SK-N-SH (cell line): ENCODE measurements around the gene BCAP31.

Source experiments
- EP300 ChIP-seq, 2 experiments: IDR thresholded peaks; 2 replicates each; pipeline versions ENCODE4 v1.4.0 to v1.6.1; 2012; ENCODE audit warnings: borderline replicate concordance in 1 of 2, low read depth in 1 of 2, low read length in 1 of 2
- MXI1 ChIP-seq: IDR thresholded peaks from 2 replicates; pipeline ENCODE4 v1.6.1; 2012; ENCODE audit warnings: mild to moderate bottlenecking, low read depth, low read length, improper control_type of control experiment
- POLR2AphosphoS5 ChIP-seq: IDR thresholded peaks from 2 replicates; pipeline ENCODE4 v1.6.1; 2012; ENCODE audit warnings: low read depth, low read length
- RAD21 ChIP-seq: IDR thresholded peaks from 2 replicates; pipeline ENCODE4 v1.6.1; 2012; ENCODE audit warnings: mild to moderate bottlenecking, low read length
- SIN3A ChIP-seq: IDR thresholded peaks from 2 replicates; pipeline ENCODE4 v1.6.1; 2012; ENCODE audit warnings: low read depth, mild to moderate bottlenecking, low read length, moderate library complexity, borderline replicate concordance
- TAF1 ChIP-seq: IDR thresholded peaks from 2 replicates; pipeline ENCODE4 v1.6.1; 2012; ENCODE audit warnings: low read depth, mild to moderate bottlenecking, low read length, moderate library complexity, borderline replicate concordance
- TEAD4 ChIP-seq: IDR thresholded peaks from 2 replicates; pipeline ENCODE4 v1.4.0; 2012; ENCODE audit warnings: mild to moderate bottlenecking, borderline replicate concordance; ENCODE audit not compliant: insufficient read depth
- YY1 ChIP-seq: IDR thresholded peaks from 2 replicates; pipeline ENCODE4 v1.4.0; 2012; ENCODE audit warnings: low read depth, mild to moderate bottlenecking
- TF ChIP-seq, protein P1 (sequence below): IDR thresholded peaks from 2 replicates; pipeline ENCODE4 v1.6.1; 2012; ENCODE audit warnings: mild to moderate bottlenecking, low read depth, low read length, moderate library complexity
- TF ChIP-seq, protein P2 (sequence below): fragments of 200-600 bp; sonication (generic); IDR thresholded peaks from 2 replicates; pipeline ENCODE4 v1.6.1; 2017; ENCODE audit warnings: antibody characterized with exemption, mild to moderate bottlenecking, moderate library complexity
- TF ChIP-seq, protein P3 (sequence below): IDR thresholded peaks from 2 replicates; pipeline ENCODE4 v1.4.0; 2012; ENCODE audit warnings: low read depth

DNA sequence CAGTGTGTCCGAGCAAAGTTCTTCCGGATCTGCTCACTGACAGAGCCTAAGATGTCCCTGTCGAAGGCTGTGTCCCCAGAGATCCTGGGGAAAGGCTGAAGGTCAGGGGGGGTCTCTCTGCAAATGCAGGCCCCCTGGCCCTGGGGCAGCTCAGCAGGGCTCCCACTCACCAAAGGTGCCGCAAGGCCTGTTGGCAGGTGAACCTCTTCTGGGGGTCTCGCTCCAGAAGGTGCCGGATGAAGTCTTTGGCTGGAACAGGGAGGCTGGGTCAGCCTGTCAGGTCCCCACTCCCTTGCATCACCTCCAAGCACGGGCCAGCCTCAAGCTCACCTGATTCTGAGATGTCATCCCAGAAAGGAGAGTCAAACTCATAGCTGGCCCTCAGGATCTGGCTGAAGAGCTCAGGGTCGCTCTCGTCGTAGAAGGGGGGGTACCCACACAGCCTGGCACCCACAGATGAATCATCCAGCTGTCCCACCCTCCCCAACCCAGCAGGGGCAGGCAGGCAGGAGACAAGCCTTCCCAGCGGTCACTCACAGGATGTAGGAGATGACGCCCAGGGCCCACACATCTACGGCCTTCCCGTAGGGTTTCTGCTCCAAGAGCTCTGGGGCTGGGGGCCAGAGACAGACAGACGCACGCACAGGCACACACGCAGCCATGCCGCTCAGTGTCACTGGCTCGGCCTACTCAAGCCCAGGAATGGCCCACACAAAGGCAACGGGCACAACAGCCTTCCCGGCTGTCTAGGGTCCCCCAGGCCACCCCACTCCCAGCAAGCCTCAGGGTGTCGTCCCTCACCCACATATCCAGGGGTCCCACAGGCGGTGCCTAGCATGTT lies 53.2 kb downstream of the BCAP31 start:
- TF ChIP-seq MXI1 (no peak), SIN3A (no peak), EP300 (IDR thresholded peaks at IDR 0.05; ENCODE audit: borderline replicate concordance in 1 of 2, low read depth in 1 of 2, low read length in 1 of 2) (no peak), POLR2AphosphoS5 (no peak), RAD21 (no peak), TEAD4 (no peak), YY1 (no peak), TAF1 (no peak)
- TF ChIP-seq, protein P1, sequence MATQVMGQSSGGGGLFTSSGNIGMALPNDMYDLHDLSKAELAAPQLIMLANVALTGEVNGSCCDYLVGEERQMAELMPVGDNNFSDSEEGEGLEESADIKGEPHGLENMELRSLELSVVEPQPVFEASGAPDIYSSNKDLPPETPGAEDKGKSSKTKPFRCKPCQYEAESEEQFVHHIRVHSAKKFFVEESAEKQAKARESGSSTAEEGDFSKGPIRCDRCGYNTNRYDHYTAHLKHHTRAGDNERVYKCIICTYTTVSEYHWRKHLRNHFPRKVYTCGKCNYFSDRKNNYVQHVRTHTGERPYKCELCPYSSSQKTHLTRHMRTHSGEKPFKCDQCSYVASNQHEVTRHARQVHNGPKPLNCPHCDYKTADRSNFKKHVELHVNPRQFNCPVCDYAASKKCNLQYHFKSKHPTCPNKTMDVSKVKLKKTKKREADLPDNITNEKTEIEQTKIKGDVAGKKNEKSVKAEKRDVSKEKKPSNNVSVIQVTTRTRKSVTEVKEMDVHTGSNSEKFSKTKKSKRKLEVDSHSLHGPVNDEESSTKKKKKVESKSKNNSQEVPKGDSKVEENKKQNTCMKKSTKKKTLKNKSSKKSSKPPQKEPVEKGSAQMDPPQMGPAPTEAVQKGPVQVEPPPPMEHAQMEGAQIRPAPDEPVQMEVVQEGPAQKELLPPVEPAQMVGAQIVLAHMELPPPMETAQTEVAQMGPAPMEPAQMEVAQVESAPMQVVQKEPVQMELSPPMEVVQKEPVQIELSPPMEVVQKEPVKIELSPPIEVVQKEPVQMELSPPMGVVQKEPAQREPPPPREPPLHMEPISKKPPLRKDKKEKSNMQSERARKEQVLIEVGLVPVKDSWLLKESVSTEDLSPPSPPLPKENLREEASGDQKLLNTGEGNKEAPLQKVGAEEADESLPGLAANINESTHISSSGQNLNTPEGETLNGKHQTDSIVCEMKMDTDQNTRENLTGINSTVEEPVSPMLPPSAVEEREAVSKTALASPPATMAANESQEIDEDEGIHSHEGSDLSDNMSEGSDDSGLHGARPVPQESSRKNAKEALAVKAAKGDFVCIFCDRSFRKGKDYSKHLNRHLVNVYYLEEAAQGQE = no peak
- TF ChIP-seq, protein P2, sequence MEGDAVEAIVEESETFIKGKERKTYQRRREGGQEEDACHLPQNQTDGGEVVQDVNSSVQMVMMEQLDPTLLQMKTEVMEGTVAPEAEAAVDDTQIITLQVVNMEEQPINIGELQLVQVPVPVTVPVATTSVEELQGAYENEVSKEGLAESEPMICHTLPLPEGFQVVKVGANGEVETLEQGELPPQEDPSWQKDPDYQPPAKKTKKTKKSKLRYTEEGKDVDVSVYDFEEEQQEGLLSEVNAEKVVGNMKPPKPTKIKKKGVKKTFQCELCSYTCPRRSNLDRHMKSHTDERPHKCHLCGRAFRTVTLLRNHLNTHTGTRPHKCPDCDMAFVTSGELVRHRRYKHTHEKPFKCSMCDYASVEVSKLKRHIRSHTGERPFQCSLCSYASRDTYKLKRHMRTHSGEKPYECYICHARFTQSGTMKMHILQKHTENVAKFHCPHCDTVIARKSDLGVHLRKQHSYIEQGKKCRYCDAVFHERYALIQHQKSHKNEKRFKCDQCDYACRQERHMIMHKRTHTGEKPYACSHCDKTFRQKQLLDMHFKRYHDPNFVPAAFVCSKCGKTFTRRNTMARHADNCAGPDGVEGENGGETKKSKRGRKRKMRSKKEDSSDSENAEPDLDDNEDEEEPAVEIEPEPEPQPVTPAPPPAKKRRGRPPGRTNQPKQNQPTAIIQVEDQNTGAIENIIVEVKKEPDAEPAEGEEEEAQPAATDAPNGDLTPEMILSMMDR = no peak
- TF ChIP-seq, protein P3, sequence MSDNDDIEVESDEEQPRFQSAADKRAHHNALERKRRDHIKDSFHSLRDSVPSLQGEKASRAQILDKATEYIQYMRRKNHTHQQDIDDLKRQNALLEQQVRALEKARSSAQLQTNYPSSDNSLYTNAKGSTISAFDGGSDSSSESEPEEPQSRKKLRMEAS = no peak
